ENCODE data around the gene C19orf47.

C19orf47 gene

DNA sequence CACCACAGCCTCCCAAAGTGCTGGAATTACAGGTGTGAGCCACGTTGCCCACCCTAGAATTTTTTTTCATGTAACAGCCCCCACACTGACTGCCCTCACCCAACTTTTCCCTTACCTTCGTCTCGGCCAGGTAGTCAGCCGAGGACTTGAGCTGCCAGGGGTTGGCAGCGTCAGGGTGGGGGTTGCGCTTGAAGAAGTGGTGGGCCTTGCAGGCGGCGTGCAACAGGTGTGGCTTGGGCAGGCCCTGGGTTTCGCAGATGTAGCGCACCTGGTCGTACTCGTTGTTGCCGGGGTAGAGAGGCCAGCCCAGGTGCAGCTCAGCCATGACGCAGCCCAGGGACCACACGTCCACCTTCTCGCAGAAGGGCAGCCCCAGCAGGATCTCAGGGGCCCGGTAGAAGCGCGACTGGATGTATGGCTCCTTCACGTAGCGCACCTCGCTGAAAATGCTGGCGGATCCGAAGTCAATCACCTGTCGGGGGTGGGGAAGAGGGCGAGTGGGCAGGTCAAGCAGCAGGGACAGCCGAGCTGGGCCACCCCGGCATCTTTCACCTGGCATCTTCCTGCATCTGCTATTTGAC lies 35.6 kb upstream of the C19orf47 start:
- Histone ChIP-seq H3K4me2 (ENCODE audit: low read length) (no peak overlapping the region), H3K9me3 (ENCODE audit: control insufficient read depth, low read length) (no peaks in the 10 kb centered on the region), H3K4me3 (ENCODE audit: low read depth, low read length) (no peak overlapping the region), H3K79me2 (no peaks in the 10 kb centered on the region), H3K27ac (no peak overlapping the region), H2AFZ (no peak overlapping the region), H3K4me1 (no peaks in the 10 kb centered on the region), H3K36me3 (ENCODE audit: control insufficient read depth, insufficient read depth, low read length) (no peaks in the 10 kb centered on the region), H3K27me3 (ENCODE audit: control insufficient read depth, insufficient read depth, low read length) (no peaks in the 10 kb centered on the region), H3K9ac (no peak overlapping the region)
- TF ChIP-seq, protein P1, sequence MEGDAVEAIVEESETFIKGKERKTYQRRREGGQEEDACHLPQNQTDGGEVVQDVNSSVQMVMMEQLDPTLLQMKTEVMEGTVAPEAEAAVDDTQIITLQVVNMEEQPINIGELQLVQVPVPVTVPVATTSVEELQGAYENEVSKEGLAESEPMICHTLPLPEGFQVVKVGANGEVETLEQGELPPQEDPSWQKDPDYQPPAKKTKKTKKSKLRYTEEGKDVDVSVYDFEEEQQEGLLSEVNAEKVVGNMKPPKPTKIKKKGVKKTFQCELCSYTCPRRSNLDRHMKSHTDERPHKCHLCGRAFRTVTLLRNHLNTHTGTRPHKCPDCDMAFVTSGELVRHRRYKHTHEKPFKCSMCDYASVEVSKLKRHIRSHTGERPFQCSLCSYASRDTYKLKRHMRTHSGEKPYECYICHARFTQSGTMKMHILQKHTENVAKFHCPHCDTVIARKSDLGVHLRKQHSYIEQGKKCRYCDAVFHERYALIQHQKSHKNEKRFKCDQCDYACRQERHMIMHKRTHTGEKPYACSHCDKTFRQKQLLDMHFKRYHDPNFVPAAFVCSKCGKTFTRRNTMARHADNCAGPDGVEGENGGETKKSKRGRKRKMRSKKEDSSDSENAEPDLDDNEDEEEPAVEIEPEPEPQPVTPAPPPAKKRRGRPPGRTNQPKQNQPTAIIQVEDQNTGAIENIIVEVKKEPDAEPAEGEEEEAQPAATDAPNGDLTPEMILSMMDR (IDR thresholded peaks at IDR 0.05) = no peak

DNA sequence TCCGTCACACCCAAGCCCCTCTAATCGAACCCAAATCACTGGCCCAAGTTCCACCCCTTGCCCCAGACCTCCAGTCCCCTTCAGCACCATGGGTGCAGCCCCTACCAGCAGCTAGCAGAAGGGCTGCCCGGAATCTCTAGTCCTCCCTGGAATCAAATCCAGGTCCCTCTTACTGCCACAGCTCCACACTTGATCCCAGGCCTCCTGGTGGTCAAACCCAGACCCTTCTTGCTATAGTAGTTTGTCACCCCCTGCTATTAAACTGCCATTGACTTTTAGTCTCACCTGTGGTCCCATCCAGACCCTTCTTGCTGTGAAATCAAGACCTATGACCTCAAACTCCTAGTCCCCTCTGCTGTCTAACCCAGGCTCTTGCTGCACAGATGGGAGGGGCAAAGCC lies 33.1 kb upstream of the C19orf47 start:
- no peaks in the 10 kb centered on the region for H3K9me3 ChIP-seq (ENCODE audit: control insufficient read depth, low read length)
- no peak overlapping the region for H3K4me2 ChIP-seq (ENCODE audit: low read length)
- no peak overlapping the region for H3K4me3 ChIP-seq (ENCODE audit: low read depth, low read length)
- H3K36me3 ChIP-seq (ENCODE audit: control insufficient read depth, insufficient read depth, low read length) = no peaks in the 10 kb centered on the region
- no peak overlapping the region for H3K9ac ChIP-seq
- no peaks in the 10 kb centered on the region for H3K27me3 ChIP-seq (ENCODE audit: control insufficient read depth, insufficient read depth, low read length)
- H3K27ac ChIP-seq = no peak overlapping the region
- H2AFZ ChIP-seq = no peak overlapping the region
- TF ChIP-seq, protein P1 (IDR thresholded peaks at IDR 0.05) = no peak
- no peaks in the 10 kb centered on the region for H3K4me1 ChIP-seq
- no peaks in the 10 kb centered on the region for H3K79me2 ChIP-seq

DNA sequence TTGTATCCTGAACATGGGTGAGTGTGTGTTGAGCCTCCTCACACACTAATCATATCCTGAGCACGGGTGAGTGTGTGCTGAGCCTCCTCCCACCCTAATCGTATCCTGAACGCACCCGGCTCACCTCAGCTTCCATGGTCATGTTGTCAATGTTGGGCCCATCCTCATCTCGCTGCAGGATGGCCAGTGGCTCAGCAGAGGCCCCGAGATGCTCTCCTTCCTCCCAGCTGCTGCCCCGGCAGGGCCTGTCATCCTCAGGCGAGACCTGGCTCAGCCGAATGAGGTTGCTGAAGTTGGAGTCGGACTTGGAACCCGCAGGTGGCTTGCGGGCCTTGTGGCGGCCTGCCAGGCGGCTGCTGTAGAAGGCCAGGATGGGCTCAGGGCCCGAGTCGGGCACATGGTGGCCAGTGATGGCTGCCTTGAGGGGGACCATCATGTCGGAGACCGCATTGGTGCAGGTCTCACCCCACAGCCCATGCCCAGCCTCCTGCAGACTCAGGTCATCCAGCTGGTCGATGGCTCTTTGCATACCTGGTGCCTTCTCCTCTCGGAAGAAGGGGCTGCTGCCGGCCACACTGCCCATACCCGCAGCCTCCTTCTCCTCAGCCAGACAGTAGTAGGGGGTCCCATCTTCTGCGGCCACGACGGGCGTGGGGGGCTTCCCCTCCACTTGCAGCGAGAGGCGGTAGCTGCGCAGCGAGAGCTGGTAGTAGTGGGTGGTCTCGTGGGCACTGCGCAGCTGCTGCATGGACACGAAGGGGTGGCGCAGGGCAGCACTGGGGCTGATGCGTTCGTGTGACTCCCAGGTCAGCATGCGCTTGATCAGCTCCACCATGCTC lies 32.2 kb upstream of the C19orf47 start:
- no peak overlapping the region for H3K4me2 ChIP-seq (ENCODE audit: low read length)
- no peaks in the 10 kb centered on the region for H3K27me3 ChIP-seq (ENCODE audit: control insufficient read depth, insufficient read depth, low read length)
- H3K36me3 ChIP-seq (ENCODE audit: control insufficient read depth, insufficient read depth, low read length) = no peaks in the 10 kb centered on the region
- TF ChIP-seq, protein P1 (IDR thresholded peaks at IDR 0.05) = no peak
- H3K9ac ChIP-seq = no peak overlapping the region
- no peak overlapping the region for H3K4me3 ChIP-seq (ENCODE audit: low read depth, low read length)
- no peak overlapping the region for H2AFZ ChIP-seq
- no peaks in the 10 kb centered on the region for H3K79me2 ChIP-seq
- H3K4me1 ChIP-seq = no peaks in the 10 kb centered on the region
- no peaks in the 10 kb centered on the region for H3K9me3 ChIP-seq (ENCODE audit: control insufficient read depth, low read length)
- H3K27ac ChIP-seq = no peak overlapping the region

DNA sequence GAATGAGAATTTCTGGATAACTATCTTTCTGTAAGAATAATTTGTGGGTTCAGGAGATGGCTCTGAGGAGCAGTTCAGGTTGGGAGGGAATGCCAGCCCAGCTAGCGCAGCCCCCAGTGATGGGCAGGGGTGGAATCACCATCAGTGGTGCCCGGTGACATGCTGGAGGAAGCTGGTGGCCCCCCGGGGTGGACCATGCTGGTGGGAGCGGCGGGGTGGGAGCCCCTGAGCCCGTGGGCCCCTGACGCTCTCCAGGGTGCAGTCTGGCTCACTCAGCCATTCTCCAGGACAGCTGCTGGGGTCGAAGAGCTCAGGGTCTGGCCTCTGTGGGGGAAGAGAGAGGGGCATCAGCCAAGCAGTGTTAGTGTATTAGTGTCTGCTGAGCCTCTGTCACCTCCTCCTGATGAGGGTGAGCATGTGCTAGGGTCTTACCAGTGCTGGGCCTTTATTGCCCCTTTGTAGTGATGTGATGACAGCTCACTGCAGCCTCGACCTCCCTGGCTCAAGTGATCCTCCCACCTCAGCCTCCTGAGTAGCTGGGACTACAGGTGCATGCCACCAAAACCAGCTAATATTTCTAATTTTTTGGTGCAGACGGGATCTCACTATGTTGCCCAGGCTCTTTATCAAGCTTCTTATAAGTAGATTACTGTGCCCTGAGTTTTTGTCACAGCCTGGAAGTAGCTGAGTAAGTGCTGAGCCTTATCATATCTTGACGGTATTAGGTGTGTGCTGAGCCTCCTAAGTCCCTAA lies 31.4 kb upstream of the C19orf47 start:
- H3K79me2 ChIP-seq = no peaks in the 10 kb centered on the region
- no peak overlapping the region for H3K4me2 ChIP-seq (ENCODE audit: low read length)
- no peaks in the 10 kb centered on the region for H3K27me3 ChIP-seq (ENCODE audit: control insufficient read depth, insufficient read depth, low read length)
- H3K27ac ChIP-seq = no peak overlapping the region
- no peak overlapping the region for H3K4me3 ChIP-seq (ENCODE audit: low read depth, low read length)
- H3K9ac ChIP-seq = no peak overlapping the region
- TF ChIP-seq, protein P1 (IDR thresholded peaks at IDR 0.05) = no peak
- H3K4me1 ChIP-seq = no peaks in the 10 kb centered on the region
- H3K36me3 ChIP-seq (ENCODE audit: control insufficient read depth, insufficient read depth, low read length) = no peaks in the 10 kb centered on the region
- H3K9me3 ChIP-seq (ENCODE audit: control insufficient read depth, low read length) = no peaks in the 10 kb centered on the region
- no peak overlapping the region for H2AFZ ChIP-seq

All from parathyroid adenoma (tissue), 2 donors.